Hepatocyte (in vitro differentiated cells): Measurements from ENCODE around the gene ADAM15. TPM values are rescaled to one million over a fixed set of nuclear protein-coding genes. Genes with fewer than 3 reads are reported as not detected.

Experiments used
- DNase-seq: peaks from one replicate; pipeline ENCODE4 v3.0.0-alpha.2; 2016; ENCODE audit warnings: low spot score
- H2AFZ ChIP-seq: fragments of 200-600 bp; sonication (generic); 2 replicates; pipeline ENCODE4 v1.6.0; 2016; ENCODE audit warnings: antibody characterized with exemption, mild to moderate bottlenecking
- H3K27ac ChIP-seq: fragments of 200-600 bp; sonication (generic); 2 replicates; pipeline ENCODE4 v1.5.1; 2016; ENCODE audit warnings: mild to moderate bottlenecking
- H3K27me3 ChIP-seq: fragments of 200-600 bp; sonication (generic); 2 replicates; pipeline ENCODE4 v1.6.1; 2016
- H3K36me3 ChIP-seq: fragments of 200-600 bp; sonication (generic); replicated peaks from 2 replicates; pipeline ENCODE4 v1.5.1; 2016; ENCODE audit warnings: low read depth; ENCODE audit not compliant: insufficient read depth
- H3K4me1 ChIP-seq: fragments of 200-600 bp; sonication (generic); 2 replicates; pipeline ENCODE4 v1.5.1; 2016; ENCODE audit warnings: mild to moderate bottlenecking, moderate library complexity; ENCODE audit not compliant: insufficient read depth
- H3K4me2 ChIP-seq: fragments of 200-600 bp; sonication (generic); 2 replicates; pipeline ENCODE4 v1.6.0; 2016
- H3K4me3 ChIP-seq: fragments of 200-600 bp; sonication (generic); 2 replicates; pipeline ENCODE4 v1.5.1; 2016; ENCODE audit warnings: mild to moderate bottlenecking
- H3K79me2 ChIP-seq: fragments of 200-600 bp; sonication (generic); 2 replicates; pipeline ENCODE4 v1.6.0; 2017; ENCODE audit warnings: mild to moderate bottlenecking
- H3K9me2 ChIP-seq: fragments of 200-600 bp; sonication (generic); replicated peaks from 2 replicates; pipeline ENCODE4 v1.6.0; 2017; ENCODE audit warnings: mild to moderate bottlenecking; ENCODE audit not compliant: insufficient read depth
- H3K9me3 ChIP-seq: fragments of 200-600 bp; sonication (generic); 2 replicates; pipeline ENCODE4 v1.5.1; 2016; ENCODE audit warnings: low read depth, mild to moderate bottlenecking
- H4K20me1 ChIP-seq: fragments of 200-600 bp; sonication (generic); 2 replicates; pipeline ENCODE4 v1.6.0; 2016; ENCODE audit warnings: mild to moderate bottlenecking; ENCODE audit not compliant: insufficient read depth, poor library complexity, severe bottlenecking
- CTCF ChIP-seq: fragments of 200-600 bp; sonication (generic); IDR thresholded peaks from 2 replicates; pipeline ENCODE4 v1.5.1; 2016; ENCODE audit warnings: antibody characterized with exemption, mild to moderate bottlenecking; ENCODE audit not compliant: poor library complexity
- EZH2 ChIP-seq: fragments of 200-600 bp; sonication (generic); IDR thresholded peaks from 2 replicates; pipeline ENCODE4 v1.6.1; 2016; ENCODE audit warnings: antibody characterized with exemption, mild to moderate bottlenecking, borderline replicate concordance
- EZH2phosphoT487 ChIP-seq: fragments of 200-600 bp; sonication (generic); IDR thresholded peaks from one replicate; pipeline ENCODE4 v1.6.1; 2018; ENCODE audit warnings: antibody characterized with exemption, mild to moderate bottlenecking, low read depth, moderate library complexity; ENCODE audit not compliant: unreplicated experiment, severe bottlenecking
- WGBS: methylation state at CpG from one replicate; pipeline ENCODE4 v1.1.6; 2016; ENCODE audit warnings: low lambda C conversion rate; ENCODE audit errors: missing lambda C conversion rate; 5-methylcytosine and 5-hydroxymethylcytosine counted together
- polyA plus RNA-seq: library from polyadenylated mRNA; unstranded; fragments of >200 nt; fragmentation: Nextera tagmentation; extraction: Ambion mirVana; gene quantifications from 2 replicates; pipeline ENCODE4 v1.2.1, GENCODE V29; 2016
- total RNA-seq: library from RNA; depleted of rRNA; stranded (reverse); fragments of >200 nt; gene quantifications from 2 replicates; pipeline ENCODE4 v1.2.3, GENCODE V29; 2014

The ADAM15 gene
- total and polyA plus RNA-seq, 2 experiments from 2014 or later: 55.7 to 108 TPM

- H3K4me1 ChIP-seq: peaks cover 30% of the 10 kb centered on the region
- no peak for DNase-seq
- no peak overlapping the region for H3K27ac ChIP-seq
Observed at GRCh38 chr1:155066777-155067176, 15.7 kb downstream of the ADAM15 start.

GRCh38 chr1:155068599-155068998 lies 17.5 kb downstream of the ADAM15 start:
- Histone ChIP-seq H3K4me3 (no peak overlapping the region), H3K79me2 (peaks cover 28% of the 10 kb centered on the region), H3K9me2 (no peaks in the 10 kb centered on the region), H3K27me3 (peaks cover 7% of the 10 kb centered on the region), H3K36me3 (no peaks in the 10 kb centered on the region), H3K4me1 (peaks cover 20% of the 10 kb centered on the region), H3K9me3 (no peaks in the 10 kb centered on the region), H4K20me1 (peaks cover 3% of the 10 kb centered on the region), H2AFZ (no peak overlapping the region), H3K4me2 (no peak overlapping the region), H3K27ac (no peak overlapping the region)
- TF ChIP-seq EZH2phosphoT487 (no peak), EZH2 (no peak)
- 100% methylated on average over 3 of the region's 3 CpGs for WGBS
- no peak for DNase-seq

More at GRCh38 chr1:155066777-155067176, 15.7 kb downstream of the ADAM15 start:
- Histone ChIP-seq H3K9me2 (no peaks in the 10 kb centered on the region), H3K4me3 (no peak overlapping the region), H3K4me2 (no peak overlapping the region), H3K36me3 (no peaks in the 10 kb centered on the region), H3K9me3 (no peaks in the 10 kb centered on the region), H4K20me1 (peaks cover 3% of the 10 kb centered on the region), H2AFZ (no peak overlapping the region), H3K27me3 (peaks cover 2% of the 10 kb centered on the region), H3K79me2 (peaks cover 28% of the 10 kb centered on the region)
- WGBS: 93% methylated on average over 8 of the region's 8 CpGs
- no peak for TF ChIP-seq EZH2
- TF ChIP-seq CTCF: no peak
- TF ChIP-seq EZH2phosphoT487: no peak

- H3K27ac ChIP-seq: no peak overlapping the region
- H4K20me1 ChIP-seq: peaks cover 3% of the 10 kb centered on the region
- H3K4me3 ChIP-seq: no peak overlapping the region
- H3K9me3 ChIP-seq: no peaks in the 10 kb centered on the region
- H2AFZ ChIP-seq: no peak overlapping the region
- TF ChIP-seq EZH2phosphoT487: no peak
- TF ChIP-seq CTCF: no peak
- no peak for TF ChIP-seq EZH2
- DNase-seq: peak; percentile 46
- peaks cover 20% of the 10 kb centered on the region for H3K4me1 ChIP-seq
- WGBS: 51% methylated on average over 7 of the region's 7 CpGs
- H3K36me3 ChIP-seq: no peaks in the 10 kb centered on the region
- H3K4me2 ChIP-seq: peak overlapping the region; percentile 84
- peaks cover 7% of the 10 kb centered on the region for H3K27me3 ChIP-seq
- no peaks in the 10 kb centered on the region for H3K9me2 ChIP-seq
- H3K79me2 ChIP-seq: peaks cover 21% of the 10 kb centered on the region
Observed at GRCh38 chr1:155069551-155070157, 18.5 kb downstream of the ADAM15 start.

- H3K4me3 ChIP-seq: no peak overlapping the region
- peak overlapping the region; percentile 41 for H3K27ac ChIP-seq
- peak; percentile 35 for DNase-seq
- WGBS: 23% methylated on average over 23 of the region's 28 CpGs
- no peak overlapping the region for H2AFZ ChIP-seq
- peaks cover 7% of the 10 kb centered on the region for H3K27me3 ChIP-seq
- H3K36me3 ChIP-seq: no peaks in the 10 kb centered on the region
- H3K9me2 ChIP-seq: no peaks in the 10 kb centered on the region
- TF ChIP-seq CTCF: no peak
- TF ChIP-seq EZH2phosphoT487: no peak
- no peak for TF ChIP-seq EZH2
- H3K4me2 ChIP-seq: peak overlapping the region; percentile 84
- peaks cover 20% of the 10 kb centered on the region for H3K4me1 ChIP-seq
- peaks cover 16% of the 10 kb centered on the region for H3K79me2 ChIP-seq
- H4K20me1 ChIP-seq: peaks cover 1% of the 10 kb centered on the region
- H3K9me3 ChIP-seq: no peaks in the 10 kb centered on the region
Observed at GRCh38 chr1:155070158-155070621, 19.1 kb downstream of the ADAM15 start.
